ENCODE results near the gene SFI1.
"Not testable (repeated sequence)": the region's sequence is repeated elsewhere in the genome, so short reads cannot be mapped to it uniquely, and the experiment has no call there.

SFI1 gene

DNA sequence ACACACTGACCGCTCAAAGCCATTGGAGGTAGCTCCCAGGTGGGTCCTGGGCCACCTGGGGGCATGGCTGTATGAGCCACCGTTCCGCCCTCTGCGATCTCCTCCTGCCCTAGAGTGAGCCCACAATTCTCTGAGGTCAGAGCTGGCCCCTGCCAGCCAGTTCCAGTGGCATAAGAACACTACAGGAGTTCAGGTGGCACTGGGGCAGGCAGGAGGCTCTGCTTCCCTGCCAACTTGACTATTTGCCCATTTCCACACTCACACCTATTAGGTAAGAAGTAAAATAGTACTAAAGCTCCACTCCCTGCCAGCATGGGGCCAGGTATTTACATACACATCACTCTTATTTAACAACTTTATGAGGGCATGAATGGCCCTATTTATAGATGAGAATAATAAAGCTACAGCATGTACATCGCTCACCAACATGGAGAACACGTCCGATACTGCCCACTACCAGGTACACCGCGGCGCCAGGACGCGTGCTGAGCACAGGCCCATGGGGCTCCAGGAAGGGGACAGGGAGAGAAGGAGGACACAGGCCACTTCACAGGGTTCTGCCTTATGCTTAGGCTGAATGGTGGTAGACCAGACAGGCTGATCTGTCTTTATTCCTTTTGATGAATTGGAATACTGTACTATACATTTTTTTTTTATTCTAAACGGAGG is 139.4 kb downstream of the SFI1 start:
- DNase-seq (ENCODE audit: low read depth in 2 of 2), result no peak

DNA sequence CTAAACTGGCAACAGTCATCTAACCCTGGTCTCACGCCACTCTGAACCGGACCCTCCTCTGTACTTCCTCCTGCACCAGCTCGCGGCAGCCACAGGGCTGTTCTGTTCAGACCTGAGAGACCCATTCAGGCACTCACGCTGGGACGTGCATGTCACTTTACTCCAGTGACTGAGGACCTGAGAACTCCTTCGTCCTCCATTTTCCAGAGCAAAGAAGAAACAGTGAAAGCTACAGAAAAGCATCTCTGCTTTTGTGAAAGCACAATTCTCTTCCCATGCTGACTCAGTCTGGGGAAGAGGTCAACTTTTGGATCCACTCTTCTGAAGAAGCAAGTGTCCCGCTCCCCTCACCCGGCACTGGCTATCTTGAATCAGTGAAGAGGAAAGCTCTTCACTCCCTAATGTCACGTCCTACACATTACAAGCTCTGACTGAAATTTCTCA is 141.1 kb downstream of the SFI1 start:
- DNase-seq (ENCODE audit: low read depth in 2 of 2), result no peak

DNA sequence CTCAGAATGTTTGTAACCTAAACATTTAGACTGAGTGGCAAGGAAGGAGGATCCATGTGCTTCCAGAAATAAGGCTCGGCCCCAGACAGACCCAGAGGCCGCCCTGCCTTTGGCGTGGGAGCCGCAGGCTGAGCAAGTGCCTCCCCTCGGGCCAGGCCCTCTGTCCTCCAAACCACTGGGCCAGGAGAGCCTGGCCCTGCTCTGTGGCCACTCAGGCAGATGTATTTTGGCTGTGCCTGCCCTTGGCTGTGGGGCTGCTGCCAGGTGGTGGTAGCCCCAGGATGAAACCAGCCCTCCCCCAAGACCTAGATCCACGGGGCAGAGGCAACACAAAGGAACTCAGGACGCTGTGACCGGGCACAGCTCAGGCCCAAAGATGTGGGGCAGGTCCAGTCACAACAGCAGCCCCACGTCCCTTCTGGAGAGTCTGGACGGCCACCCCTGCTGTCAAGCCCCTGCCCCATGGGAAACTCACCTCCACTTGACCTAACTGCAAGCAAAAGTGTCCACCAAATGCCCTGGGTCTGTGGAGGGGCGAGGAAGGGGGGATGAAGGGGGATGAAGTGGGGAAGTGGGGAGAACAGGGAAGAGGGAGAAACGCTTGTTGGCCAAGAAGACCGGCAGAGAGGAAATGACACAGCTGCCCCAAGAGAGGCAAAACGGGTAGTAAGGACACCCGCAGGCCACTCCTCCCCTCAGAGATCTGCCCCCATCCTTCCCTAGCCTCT is 141.7 kb downstream of the SFI1 start:
- DNase-seq (ENCODE audit: low read depth in 2 of 2), result no peak

DNA sequence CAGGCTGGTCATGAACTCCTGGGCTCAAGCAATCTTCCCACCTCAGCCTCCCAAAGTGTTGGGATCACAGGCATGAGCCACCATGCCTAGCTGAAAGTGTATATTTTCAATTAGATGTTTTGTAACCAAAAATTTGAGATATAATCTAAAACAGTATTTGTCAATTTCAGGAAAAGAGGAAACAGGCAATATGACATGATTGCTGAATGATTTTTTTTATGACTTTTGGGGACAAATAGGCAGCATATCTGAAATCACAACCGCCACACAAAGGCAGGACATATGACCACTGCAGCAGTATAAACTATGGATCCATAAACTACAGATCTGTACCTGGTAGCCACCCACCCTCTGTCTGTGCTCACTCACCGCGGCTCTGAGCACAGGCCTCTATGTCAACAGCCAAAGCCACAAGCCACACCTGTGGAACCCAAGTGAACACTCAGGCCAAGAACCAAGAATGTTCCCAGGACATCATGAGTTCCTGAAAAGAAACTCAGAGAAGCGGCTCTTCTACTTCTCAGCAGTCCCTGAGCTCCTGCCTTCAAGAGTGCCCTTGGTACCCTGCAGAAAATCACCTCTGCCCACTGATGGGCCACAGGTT is 143.2 kb downstream of the SFI1 start:
- no peak for DNase-seq (ENCODE audit: low read depth in 2 of 2)

DNA sequence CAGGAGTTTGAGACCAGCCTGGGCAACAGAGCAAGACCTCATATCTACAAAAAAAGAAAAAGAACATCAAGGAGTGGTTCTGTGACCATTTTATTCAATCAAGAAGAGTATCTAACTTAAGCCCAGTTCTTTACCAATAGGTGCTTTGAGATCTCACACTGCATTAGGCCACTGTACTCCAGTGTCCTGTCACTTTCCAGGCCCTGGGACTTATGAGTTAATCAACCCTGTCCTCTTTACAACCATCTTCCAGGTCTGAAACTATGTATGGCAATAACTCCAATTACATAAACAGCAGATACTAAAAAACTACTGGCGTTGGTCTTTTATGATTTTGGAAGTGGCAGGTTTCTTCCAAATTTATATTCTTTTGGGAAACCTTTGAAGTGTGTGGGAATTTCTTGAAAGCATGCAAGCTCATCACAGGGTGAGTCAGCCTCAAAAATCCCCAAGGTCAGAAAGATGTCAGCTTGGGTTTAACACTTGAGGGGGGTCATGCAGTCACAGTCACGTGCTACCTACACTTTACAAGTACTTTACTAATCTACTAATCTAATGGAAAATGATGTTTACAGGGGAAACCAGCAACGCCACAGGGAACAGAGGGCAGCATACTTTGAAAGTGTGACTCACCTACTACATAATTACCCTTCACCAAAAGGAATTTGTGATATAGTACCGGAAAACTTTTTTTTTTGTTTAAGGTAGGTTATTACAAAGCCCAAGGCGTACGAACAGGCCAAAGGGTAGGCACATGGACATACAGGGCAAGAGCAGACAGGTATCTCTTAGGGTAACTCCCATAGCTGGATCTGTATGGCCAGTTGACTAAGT is 150.1 kb downstream of the SFI1 start:
- DNase-seq (ENCODE audit: low read depth in 2 of 2), result peak; percentile 70 to 72

DNA sequence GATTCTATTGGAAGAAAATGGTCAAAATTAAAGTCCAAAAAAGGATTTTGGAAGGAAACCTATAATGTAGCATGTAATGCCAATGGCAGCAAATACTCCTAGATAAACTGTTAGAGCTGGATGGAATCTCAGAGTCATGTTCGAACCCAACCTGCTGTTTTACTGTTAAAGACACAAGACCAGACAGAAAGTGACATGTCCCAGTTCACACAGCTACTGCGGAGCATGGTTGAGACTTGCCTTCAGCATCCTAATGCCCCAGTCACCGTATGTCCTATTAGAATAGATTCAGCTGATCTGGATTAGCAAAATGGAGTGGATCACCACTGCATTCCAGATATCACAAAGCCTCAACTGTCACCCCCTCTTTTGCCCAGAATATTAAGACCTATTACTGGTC is 150.7 kb downstream of the SFI1 start:
- DNase-seq (ENCODE audit: low read depth in 2 of 2), result no peak

DNA sequence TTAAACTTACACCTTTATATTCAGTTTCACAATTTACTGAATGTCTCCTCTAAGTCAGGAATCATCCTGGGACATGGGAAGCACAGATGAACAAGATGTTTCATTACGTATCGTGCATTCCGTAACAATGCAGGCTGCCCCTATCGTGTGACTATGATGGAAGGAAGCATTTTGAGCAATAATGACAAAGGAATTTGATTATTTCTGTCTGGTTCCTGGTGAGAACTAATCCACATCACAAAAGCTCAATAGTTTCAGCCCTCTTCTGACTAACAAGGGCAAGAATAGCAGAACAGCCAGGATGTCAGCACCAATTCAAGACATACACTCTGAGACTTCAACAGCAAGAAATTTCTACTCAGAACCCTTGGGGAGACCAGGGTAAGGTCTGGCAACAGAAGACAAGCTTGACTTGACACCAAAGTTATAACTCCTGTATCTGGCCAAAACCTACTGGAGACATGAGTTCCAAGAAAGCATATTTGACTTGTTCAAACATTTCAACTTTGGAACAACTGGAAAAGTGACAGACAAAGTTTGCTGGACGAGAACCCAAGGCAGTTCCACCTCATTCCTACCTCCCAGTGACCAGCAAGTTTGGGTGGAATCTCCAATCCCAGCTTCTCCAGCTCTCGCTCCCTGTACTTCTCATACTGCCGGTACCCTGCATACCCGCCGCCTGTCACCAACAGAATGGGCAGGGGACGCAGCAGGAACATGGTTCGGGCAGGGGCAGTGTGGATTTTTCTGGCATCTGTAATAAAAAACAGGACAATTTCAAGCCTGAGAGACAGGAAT is 151.4 kb downstream of the SFI1 start:
- peak; percentile 38 to 44 for DNase-seq (ENCODE audit: low read depth in 2 of 2)

DNA sequence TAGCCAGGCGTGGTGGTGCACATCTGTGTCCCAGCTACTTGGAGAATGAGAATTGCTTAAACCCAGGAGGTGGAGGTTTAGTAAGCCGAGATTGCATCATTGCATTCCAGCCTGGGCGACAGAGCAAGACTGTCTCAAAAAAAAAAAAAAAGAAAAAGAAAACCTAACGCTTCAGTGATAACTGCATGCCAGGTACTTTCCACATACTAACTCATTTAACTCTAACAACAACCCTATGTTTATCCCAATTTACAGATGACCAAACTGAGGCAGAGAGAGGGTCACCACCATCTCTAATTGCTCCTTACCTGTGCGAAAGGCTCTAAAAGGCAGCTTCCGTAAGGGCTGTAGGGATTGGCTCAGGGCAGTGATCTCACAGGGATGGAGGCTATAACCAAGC is 154.1 kb downstream of the SFI1 start:
- DNase-seq (ENCODE audit: low read depth in 2 of 2), result peak; percentile 71 to 72

DNA sequence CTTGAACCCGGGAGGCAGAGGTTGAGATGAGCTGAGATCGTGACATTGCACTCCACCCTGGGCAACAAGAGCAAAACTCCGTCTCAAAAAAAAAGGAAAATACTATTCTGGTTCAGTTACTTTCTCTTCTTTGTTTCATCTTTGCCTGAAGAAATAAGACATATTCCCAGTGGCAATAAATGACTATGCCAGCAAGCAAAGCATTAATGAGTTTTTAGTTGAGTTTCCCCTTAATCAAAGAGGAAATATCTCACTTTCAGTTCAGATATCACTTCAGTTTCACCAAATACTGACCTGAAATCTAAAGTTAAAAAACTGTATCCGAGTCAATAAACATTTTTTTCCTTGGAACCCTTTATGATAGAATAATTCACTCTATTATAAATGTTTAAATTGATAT is 155.3 kb downstream of the SFI1 start:
- DNase-seq (ENCODE audit: low read depth in 2 of 2), result no peak

DNA sequence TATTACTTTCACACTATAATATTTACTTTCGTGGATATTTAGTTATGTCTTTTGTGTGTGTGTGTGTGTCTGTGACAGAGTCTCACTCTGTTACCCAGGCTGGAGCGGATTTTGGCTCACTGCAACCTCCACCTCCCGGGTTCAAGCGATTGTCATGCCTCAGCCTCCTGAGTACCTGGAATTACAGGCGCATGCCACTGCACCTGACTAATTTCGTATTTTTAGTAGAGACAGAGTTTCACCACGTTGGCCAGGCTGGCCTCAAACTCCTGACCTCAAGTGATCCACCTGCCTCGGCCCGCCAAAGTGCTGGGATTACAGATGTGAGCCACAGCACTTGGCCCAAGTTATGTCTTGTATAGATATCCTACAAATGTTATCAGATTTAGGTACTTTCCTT is 155.8 kb downstream of the SFI1 start:
- DNase-seq (ENCODE audit: low read depth in 2 of 2), result no peak

DNA sequence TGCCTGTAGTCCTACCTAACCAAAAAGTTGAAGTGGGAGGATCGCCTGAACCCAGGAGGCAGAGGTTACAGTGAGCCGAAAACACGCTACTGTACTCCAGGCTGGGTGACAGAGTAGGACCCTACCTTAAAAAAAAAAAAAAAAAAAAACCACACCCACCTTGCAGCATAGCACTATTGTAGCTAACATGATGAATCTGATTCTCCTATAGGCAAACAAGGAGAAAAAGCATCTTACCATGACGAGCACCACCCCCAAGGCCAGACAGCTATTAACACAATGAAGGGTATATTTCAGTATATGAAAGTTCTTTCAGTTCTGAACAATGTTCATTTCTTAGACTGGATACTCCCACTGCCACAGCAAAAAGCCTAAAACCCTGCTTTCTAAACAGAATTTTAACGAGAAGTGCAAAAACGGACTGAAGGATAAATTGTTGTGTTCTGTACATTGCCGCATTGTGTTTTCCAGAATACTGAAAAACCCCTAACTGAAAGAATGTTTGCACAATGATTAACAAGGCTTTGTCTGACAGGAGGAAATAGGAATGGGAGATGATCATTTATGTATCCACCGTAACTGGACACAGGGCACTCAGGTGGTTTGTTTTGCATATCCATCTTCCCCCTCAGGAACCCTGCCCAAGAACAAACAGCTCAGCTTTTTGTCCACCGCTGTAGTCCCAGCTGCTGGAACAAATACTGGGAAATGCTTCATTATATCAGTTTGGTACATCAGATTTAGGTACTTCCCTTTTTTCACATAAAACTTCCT is 156.8 kb downstream of the SFI1 start:
- DNase-seq (ENCODE audit: low read depth in 2 of 2), result no peak

DNA sequence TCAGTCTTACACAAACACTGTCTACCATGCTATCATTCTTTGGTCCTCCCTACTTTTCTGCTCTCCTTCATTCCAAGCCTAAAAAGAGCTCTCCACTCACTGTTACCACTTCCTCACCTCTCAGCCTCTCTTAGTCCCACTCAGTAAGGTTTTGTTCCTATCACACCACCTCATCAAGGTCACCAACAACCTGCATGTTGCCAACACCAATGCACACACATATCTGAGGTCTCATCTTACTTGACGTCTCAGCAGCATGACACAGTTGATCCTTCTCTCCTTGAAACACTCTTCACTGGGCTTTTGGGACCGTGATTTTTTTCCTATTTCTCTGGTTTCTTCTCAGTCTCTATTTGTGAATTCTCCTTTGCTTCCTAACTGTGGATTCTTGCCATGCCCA is 157.6 kb downstream of the SFI1 start:
- DNase-seq (ENCODE audit: low read depth in 2 of 2), result no peak

DNA sequence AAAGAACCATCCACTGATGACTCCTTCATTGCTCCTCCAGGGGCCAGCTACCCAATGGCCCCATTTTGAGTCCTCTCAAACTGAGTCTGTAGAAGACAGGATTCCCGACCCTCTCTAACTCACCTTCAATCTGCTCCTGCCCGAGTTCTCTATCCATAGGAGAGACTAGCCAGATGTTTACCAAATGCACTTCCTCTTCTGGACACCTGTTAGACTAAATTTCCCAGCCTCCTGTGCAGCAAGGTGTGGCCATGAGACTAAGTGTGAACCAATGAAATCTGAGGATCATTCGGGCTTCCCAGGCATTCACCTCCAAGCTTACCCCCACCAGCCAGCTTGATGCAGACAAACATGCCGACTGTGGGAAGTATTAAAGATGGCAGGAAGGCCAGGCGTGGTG is 158.1 kb downstream of the SFI1 start:
- no peak for DNase-seq (ENCODE audit: low read depth in 2 of 2)

DNA sequence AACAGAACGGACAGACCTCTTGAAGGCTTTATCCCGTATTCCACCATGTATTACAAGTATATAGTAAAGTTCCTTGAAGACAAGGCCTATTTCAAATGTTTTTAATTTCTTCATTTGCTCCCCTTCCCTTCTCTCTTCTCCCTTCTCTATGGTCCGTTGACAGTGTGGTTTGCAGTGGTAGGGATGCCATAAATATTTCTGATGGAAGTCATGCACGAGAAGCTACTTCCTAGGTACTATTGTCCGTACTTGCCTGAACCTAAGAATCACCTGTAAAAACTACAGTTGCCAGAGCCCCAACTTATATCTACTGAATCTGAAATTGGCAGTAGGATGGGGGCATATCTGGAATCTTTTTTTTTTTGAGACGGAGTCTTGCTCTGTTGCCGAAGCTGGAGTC is 162.9 kb downstream of the SFI1 start:
- DNase-seq (ENCODE audit: low read depth in 2 of 2), result no peak

DNA sequence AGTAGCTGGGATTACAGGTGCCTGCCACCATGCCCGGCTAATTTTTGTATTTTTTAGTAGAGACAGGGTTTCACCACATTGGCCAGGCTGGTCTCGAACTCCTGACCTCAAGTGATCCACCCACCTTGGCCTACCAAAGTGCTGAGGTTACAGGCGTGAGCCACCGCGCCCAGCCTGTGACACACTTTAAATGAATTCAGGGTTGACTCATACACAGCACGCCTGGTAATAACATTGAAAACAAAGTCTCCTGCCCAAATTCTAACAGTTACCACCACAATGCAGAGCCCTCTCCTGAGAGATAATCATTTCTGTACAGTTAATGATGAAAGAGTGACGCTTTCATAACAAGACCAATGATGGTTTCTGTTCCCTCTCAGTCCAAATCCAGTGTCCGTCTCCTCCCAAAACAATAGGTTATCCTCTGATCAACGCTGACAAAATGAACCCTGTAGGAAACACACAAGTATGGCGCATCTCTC is 164.6 kb downstream of the SFI1 start:
- not testable (repeated sequence) for DNase-seq (ENCODE audit: low read depth in 2 of 2)

DNA sequence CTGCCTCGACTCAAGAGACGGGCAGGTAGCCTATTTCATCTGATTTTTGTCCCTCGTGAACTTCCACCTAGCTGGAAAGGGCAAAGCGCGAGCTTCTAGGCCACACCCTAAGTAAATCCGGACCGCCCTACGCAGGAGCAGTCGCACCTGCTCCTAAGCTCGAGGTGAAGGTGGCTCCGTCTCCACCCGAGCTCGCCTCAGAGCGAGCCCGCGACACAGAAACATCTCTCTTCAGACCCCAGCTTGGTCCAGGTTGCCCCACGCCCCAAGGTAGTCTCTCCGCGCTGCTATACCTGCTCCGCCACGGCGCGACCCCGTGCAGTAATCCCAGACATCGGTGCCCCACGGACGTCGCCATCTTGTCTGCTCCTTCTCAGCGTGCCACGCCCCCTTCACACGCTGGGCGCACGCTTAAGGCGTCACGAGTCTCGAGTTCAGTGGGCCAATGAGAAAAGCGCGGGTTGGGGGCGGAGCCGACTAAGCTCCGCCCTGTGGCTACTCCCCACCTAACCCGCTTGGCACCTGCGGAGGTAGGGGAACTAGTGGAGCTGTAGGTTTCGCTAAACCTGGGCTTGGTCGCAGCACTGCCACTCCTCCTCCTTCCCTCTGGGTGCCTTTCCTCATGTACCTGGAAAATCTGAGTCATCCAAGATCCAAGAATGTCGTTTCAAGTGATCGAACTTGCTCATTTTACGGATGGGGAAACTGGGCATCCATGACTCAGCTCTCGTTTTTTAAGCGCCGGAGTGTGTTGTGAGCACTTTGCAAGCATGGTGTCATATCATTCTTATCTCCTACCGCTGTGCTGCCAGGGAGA is 165.7 kb downstream of the SFI1 start, which contains the start of gene PISD:
TSS of gene PISD (minus strand) at position 365 of the 817 bp plus-strand sequence. CDS start at position 358, 7 bp downstream.
- peak; percentile 82 to 83 for DNase-seq (ENCODE audit: low read depth in 2 of 2)

DNA sequence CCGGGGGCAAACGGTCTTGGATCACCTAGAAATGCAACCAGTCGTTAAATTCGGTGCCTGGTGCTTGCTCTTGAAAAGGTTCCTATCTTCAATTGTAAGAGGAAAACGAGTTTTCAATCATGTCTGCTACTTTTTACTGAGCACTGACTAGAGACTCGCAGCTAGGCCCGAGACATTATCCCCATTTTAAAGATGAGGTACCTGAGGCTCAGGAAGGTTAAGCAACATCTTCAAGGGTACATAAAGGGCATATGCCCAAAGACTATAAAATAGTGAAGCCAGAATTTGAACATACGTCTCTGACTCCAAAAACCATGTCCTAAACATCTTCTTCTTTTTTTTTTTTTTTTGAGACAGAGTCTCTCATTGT is 166.3 kb downstream of the SFI1 start:
- no peak for DNase-seq (ENCODE audit: low read depth in 2 of 2)

All from fibroblast of skin of left quadriceps (primary cell).